OCI-LY1 (cell line): ENCODE results near the gene CENPVL1.

Source experiments
- CTCF ChIP-seq: fragments of 200-600 bp; sonication (generic), shearing (Covaris generic); IDR thresholded peaks from 2 replicates; pipeline ENCODE4 v1.5.1; 2017; ENCODE audit warnings: mild to moderate bottlenecking, antibody characterized with exemption, low read length, moderate library complexity, mixed read lengths
- EZH2 ChIP-seq: fragments of 200-600 bp; sonication (generic), shearing (Covaris generic); IDR thresholded peaks from 2 replicates; pipeline ENCODE4 v1.8.0; 2017; ENCODE audit warnings: borderline replicate concordance, mixed run types, mild to moderate bottlenecking, antibody characterized with exemption, low read length, moderate library complexity, mixed read lengths

GRCh38 chrX:51728202-51728601, 17.9 kb downstream of the CENPVL1 start:
- TF ChIP-seq CTCF (no peak), EZH2 (no peak)
